SK-N-SH treated with all-trans-retinoic acid at 6 μM for 48 hours (cell line): Measurements from ENCODE around the gene LYPD8.

ENCODE experiments used
- ATAC-seq: fragments of 200-7000 bp; cut with Tn5 transposase; 3 replicates; pipeline ENCODE4 v1.9.1; 2020; ENCODE audit warnings: mild to moderate bottlenecking, moderate library complexity
- ARNTL ChIP-seq: fragments of 450-650 bp; formaldehyde crosslinking; IDR thresholded peaks from 2 replicates; pipeline ENCODE4 v1.5.0; 2020; ENCODE audit warnings: low read depth, mild to moderate bottlenecking, moderate library complexity, borderline replicate concordance
- BACH2 ChIP-seq: fragments of 250-450 bp; sonication (Bioruptor Pico); IDR thresholded peaks from 2 replicates; pipeline ENCODE4 v1.9.0; 2021; ENCODE audit warnings: mild to moderate bottlenecking, borderline replicate concordance
- ESRRG ChIP-seq: fragments of 250-450 bp; sonication (Bioruptor Pico); IDR thresholded peaks from 2 replicates; pipeline ENCODE4 v1.6.1; 2021; ENCODE audit warnings: mild to moderate bottlenecking
- GLIS3 ChIP-seq: fragments of 250-450 bp; sonication (Bioruptor Pico); IDR thresholded peaks from 2 replicates; pipeline ENCODE4 v1.5.0; 2020; ENCODE audit warnings: mild to moderate bottlenecking, moderate library complexity
- OSR1 ChIP-seq: fragments of 250-450 bp; sonication (Bioruptor Pico); IDR thresholded peaks from 2 replicates; pipeline ENCODE4 v1.8.0; 2022; ENCODE audit warnings: moderate library complexity, mild to moderate bottlenecking, inconsistent platforms
- PPARA ChIP-seq: fragments of 250-450 bp; sonication (Bioruptor Pico); IDR thresholded peaks from 2 replicates; pipeline ENCODE4 v1.5.0; 2020; ENCODE audit warnings: mild to moderate bottlenecking, borderline replicate concordance
- RARB ChIP-seq: fragments of 250-450 bp; sonication (Bioruptor Pico); IDR thresholded peaks from 2 replicates; pipeline ENCODE4 v1.8.0; 2021; ENCODE audit warnings: mild to moderate bottlenecking, moderate library complexity
- SNAI2 ChIP-seq: fragments of 250-450 bp; sonication (Bioruptor Pico); IDR thresholded peaks from 2 replicates; pipeline ENCODE4 v1.5.0; 2020; ENCODE audit warnings: mild to moderate bottlenecking, moderate library complexity
- TCF4 ChIP-seq: fragments of 250-450 bp; sonication (Bioruptor Pico); IDR thresholded peaks from 2 replicates; pipeline ENCODE4 v1.8.0; 2021; ENCODE audit warnings: mild to moderate bottlenecking, moderate library complexity, borderline replicate concordance
- TOX ChIP-seq: fragments of 250-450 bp; sonication (Bioruptor Pico); IDR thresholded peaks from 2 replicates; pipeline ENCODE4 v1.8.0; 2021; ENCODE audit warnings: mild to moderate bottlenecking, moderate library complexity, borderline replicate concordance
- ZFP3 ChIP-seq: fragments of 250-450 bp; sonication (Bioruptor Pico); IDR thresholded peaks from 2 replicates; pipeline ENCODE4 v1.5.0; 2020; ENCODE audit warnings: mild to moderate bottlenecking, moderate library complexity
- ZNF70 ChIP-seq: fragments of 450-650 bp; formaldehyde crosslinking; IDR thresholded peaks from 2 replicates; pipeline ENCODE4 v1.5.0; 2020; ENCODE audit warnings: mild to moderate bottlenecking, moderate library complexity
- ZNF8 ChIP-seq: fragments of 450-650 bp; formaldehyde crosslinking; IDR thresholded peaks from 2 replicates; pipeline ENCODE4 v1.5.0; 2020; ENCODE audit warnings: mild to moderate bottlenecking, moderate library complexity
- TF ChIP-seq, protein P1 (sequence below): fragments of 250-450 bp; sonication (Bioruptor Pico); IDR thresholded peaks from 2 replicates; pipeline ENCODE4 v1.8.0; 2021; ENCODE audit warnings: low read depth, mild to moderate bottlenecking, moderate library complexity, borderline replicate concordance
- TF ChIP-seq, protein P2 (sequence below): fragments of 250-450 bp; sonication (Bioruptor Pico); IDR thresholded peaks from 2 replicates; pipeline ENCODE4 v1.5.0; 2020; ENCODE audit warnings: mild to moderate bottlenecking, moderate library complexity
- TF ChIP-seq, protein P3 (sequence below): fragments of 250-450 bp; sonication (Bioruptor Pico); IDR thresholded peaks from 2 replicates; pipeline ENCODE4 v1.5.1; 2020; ENCODE audit warnings: low read depth, mild to moderate bottlenecking, moderate library complexity
- TF ChIP-seq, protein P4 (sequence below): fragments of 250-450 bp; sonication (Bioruptor Pico); IDR thresholded peaks from 2 replicates; pipeline ENCODE4 v1.5.1; 2021; ENCODE audit warnings: mild to moderate bottlenecking, moderate library complexity
- TF ChIP-seq, protein P5 (sequence below): fragments of 250-450 bp; sonication (Bioruptor Pico); IDR thresholded peaks from 2 replicates; pipeline ENCODE4 v1.8.0; 2020; ENCODE audit warnings: mild to moderate bottlenecking, moderate library complexity, borderline replicate concordance

LYPD8 gene

DNA sequence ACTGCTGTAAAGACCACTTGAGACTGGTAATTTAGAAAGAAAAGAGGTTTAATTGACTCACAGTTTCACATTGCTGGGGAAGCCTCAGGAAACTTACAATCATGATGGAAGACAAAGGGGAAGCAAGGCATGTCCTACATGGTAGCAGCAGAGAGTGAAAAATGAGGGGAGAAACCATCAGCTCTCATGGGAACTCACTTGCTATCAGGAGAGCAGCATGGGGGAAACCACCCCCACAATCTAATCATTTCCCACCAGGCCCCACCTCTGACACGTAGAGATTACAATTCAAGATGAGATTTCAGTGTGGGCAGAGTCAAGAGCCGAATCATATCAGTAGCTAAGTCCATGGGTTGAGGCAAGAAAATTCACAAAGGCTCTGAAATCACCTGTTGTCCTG, 23.8 kb upstream of the LYPD8 start:
- TF ChIP-seq OSR1 (CRISPR knock-in tag) (no peak), ZNF8 (no peak), RARB (no peak), SNAI2 (CRISPR knock-in tag) (no peak), TOX (CRISPR knock-in tag) (no peak), ZFP3 (CRISPR knock-in tag) (no peak)
- TF ChIP-seq, all 23 proteins: peak for 0
- ATAC-seq, result no peak

DNA sequence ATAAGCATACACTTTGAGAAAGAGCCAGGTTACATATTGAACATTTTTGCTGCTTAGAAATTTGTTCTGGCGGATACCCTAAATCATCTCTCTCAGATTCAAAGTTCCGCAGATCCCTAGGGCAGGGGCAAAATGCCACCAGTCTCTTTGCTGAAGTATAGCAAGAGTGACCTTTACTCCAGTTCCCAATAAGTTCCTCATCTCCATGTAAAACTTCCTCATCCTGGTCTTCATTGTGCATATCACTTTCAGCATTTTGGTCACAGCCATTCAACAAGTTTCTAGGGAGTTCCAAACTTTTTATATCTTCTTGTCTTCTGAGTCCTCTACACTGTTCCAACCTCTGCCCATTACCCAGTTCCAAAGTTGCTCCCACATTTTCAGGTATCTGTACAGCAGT, 23.3 kb upstream of the LYPD8 start:
- ATAC-seq, result no peak
- TF ChIP-seq OSR1 (CRISPR knock-in tag) (no peak), ZNF8 (no peak), ZNF70 (CRISPR knock-in tag) (no peak), PPARA (CRISPR knock-in tag) (no peak), RARB (no peak), ESRRG (CRISPR knock-in tag) (no peak), TCF4 (CRISPR knock-in tag) (no peak), GLIS3 (CRISPR knock-in tag) (no peak), TOX (CRISPR knock-in tag) (no peak), ZFP3 (CRISPR knock-in tag) (no peak), BACH2 (CRISPR knock-in tag) (no peak)
- TF ChIP-seq, protein P1, sequence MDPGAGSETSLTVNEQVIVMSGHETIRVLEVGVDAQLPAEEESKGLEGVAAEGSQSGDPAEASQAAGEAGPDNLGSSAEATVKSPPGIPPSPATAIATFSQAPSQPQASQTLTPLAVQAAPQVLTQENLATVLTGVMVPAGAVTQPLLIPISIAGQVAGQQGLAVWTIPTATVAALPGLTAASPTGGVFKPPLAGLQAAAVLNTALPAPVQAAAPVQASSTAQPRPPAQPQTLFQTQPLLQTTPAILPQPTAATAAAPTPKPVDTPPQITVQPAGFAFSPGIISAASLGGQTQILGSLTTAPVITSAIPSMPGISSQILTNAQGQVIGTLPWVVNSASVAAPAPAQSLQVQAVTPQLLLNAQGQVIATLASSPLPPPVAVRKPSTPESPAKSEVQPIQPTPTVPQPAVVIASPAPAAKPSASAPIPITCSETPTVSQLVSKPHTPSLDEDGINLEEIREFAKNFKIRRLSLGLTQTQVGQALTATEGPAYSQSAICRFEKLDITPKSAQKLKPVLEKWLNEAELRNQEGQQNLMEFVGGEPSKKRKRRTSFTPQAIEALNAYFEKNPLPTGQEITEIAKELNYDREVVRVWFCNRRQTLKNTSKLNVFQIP, result no peak
- TF ChIP-seq, protein P2, sequence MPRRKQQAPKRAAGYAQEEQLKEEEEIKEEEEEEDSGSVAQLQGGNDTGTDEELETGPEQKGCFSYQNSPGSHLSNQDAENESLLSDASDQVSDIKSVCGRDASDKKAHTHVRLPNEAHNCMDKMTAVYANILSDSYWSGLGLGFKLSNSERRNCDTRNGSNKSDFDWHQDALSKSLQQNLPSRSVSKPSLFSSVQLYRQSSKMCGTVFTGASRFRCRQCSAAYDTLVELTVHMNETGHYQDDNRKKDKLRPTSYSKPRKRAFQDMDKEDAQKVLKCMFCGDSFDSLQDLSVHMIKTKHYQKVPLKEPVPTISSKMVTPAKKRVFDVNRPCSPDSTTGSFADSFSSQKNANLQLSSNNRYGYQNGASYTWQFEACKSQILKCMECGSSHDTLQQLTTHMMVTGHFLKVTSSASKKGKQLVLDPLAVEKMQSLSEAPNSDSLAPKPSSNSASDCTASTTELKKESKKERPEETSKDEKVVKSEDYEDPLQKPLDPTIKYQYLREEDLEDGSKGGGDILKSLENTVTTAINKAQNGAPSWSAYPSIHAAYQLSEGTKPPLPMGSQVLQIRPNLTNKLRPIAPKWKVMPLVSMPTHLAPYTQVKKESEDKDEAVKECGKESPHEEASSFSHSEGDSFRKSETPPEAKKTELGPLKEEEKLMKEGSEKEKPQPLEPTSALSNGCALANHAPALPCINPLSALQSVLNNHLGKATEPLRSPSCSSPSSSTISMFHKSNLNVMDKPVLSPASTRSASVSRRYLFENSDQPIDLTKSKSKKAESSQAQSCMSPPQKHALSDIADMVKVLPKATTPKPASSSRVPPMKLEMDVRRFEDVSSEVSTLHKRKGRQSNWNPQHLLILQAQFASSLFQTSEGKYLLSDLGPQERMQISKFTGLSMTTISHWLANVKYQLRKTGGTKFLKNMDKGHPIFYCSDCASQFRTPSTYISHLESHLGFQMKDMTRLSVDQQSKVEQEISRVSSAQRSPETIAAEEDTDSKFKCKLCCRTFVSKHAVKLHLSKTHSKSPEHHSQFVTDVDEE (CRISPR knock-in tag), result no peak
- TF ChIP-seq, protein P3, sequence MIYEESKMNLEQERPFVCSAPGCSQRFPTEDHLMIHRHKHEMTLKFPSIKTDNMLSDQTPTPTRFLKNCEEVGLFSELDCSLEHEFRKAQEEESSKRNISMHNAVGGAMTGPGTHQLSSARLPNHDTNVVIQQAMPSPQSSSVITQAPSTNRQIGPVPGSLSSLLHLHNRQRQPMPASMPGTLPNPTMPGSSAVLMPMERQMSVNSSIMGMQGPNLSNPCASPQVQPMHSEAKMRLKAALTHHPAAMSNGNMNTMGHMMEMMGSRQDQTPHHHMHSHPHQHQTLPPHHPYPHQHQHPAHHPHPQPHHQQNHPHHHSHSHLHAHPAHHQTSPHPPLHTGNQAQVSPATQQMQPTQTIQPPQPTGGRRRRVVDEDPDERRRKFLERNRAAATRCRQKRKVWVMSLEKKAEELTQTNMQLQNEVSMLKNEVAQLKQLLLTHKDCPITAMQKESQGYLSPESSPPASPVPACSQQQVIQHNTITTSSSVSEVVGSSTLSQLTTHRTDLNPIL (CRISPR knock-in tag), result no peak
- TF ChIP-seq, protein P4, sequence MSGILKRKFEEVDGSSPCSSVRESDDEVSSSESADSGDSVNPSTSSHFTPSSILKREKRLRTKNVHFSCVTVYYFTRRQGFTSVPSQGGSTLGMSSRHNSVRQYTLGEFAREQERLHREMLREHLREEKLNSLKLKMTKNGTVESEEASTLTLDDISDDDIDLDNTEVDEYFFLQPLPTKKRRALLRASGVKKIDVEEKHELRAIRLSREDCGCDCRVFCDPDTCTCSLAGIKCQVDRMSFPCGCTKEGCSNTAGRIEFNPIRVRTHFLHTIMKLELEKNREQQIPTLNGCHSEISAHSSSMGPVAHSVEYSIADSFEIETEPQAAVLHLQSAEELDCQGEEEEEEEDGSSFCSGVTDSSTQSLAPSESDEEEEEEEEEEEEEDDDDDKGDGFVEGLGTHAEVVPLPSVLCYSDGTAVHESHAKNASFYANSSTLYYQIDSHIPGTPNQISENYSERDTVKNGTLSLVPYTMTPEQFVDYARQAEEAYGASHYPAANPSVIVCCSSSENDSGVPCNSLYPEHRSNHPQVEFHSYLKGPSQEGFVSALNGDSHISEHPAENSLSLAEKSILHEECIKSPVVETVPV (CRISPR knock-in tag), result no peak

DNA sequence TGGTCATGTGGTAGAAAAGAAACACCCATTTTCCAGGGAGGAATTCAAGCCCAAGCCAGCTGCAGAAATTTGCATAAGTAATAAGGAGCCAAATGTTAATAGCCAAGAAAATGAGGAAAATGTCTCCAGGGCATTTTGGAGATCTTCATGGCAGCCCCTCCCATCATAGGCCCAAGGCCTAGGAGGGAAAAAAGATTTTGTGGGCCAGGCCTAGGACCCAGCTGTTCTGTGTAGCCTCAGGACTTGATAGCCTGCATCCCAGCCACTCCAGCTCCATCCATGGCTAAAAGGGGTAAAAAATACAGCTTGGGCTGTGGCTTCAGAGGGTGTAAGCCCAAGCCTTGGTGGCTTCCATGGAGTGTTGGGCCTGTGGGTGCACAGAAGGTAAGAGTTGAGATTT, 21.4 kb upstream of the LYPD8 start:
- no peak for ATAC-seq
- no peak for TF ChIP-seq RARB
- TF ChIP-seq, protein P3 (CRISPR knock-in tag), result no peak
- TF ChIP-seq ZFP3 (CRISPR knock-in tag), result no peak
- no peak for TF ChIP-seq BACH2 (CRISPR knock-in tag)
- TF ChIP-seq, protein P5, sequence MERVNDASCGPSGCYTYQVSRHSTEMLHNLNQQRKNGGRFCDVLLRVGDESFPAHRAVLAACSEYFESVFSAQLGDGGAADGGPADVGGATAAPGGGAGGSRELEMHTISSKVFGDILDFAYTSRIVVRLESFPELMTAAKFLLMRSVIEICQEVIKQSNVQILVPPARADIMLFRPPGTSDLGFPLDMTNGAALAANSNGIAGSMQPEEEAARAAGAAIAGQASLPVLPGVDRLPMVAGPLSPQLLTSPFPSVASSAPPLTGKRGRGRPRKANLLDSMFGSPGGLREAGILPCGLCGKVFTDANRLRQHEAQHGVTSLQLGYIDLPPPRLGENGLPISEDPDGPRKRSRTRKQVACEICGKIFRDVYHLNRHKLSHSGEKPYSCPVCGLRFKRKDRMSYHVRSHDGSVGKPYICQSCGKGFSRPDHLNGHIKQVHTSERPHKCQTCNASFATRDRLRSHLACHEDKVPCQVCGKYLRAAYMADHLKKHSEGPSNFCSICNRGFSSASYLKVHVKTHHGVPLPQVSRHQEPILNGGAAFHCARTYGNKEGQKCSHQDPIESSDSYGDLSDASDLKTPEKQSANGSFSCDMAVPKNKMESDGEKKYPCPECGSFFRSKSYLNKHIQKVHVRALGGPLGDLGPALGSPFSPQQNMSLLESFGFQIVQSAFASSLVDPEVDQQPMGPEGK (CRISPR knock-in tag), result no peak
- no peak for TF ChIP-seq GLIS3 (CRISPR knock-in tag)
- no peak for TF ChIP-seq ZNF8
- TF ChIP-seq ARNTL (CRISPR knock-in tag), result no peak
- TF ChIP-seq ESRRG (CRISPR knock-in tag), result no peak
